GM12878 (cell line): ENCODE results near the gene CCDC141. TPM values are rescaled to one million over a fixed set of nuclear protein-coding genes. Genes with fewer than 3 reads are reported as not detected.

Experiments used
- ATAC-seq: fragments of 200-7000 bp; cut with Tn5 transposase; 3 replicates; pipeline ENCODE4 v1.9.1; 2020; ENCODE audit warnings: mild to moderate bottlenecking, moderate library complexity
- BruUV-seq: library from RNA; stranded (reverse); fragments of 400-500 nt; replicated peaks from 2 replicates; lab custom pipeline; 2021; lab: Mats Ljungman, UMichigan
- CTCF ChIA-PET: fragments of 300-600 bp; sonication (Branson Sonifier 250); formaldehyde crosslinking; extraction: SDS; loops from one replicate; lab custom pipeline; 2021; ENCODE audit warnings: inconsistent platforms; lab: Yijun Ruan, JAX
- POLR2A ChIA-PET: fragments of 350-600 bp; formaldehyde crosslinking; extraction: SDS; loops from one replicate; lab custom pipeline; 2021; ENCODE audit warnings: inconsistent platforms; lab: Charles Lee
- RAD21 ChIA-PET: fragments of 300-600 bp; sonication (Branson Sonifier 250); formaldehyde crosslinking; loops from one replicate; lab custom pipeline; 2023; ENCODE audit warnings: antibody characterized with exemption; ENCODE audit not compliant: unreplicated experiment; lab: Charles Lee
- SMC1A ChIA-PET: fragments of 300-600 bp; sonication (Branson Sonifier 250); formaldehyde crosslinking; loops from one replicate; lab custom pipeline; 2023; ENCODE audit not compliant: unreplicated experiment, uncharacterized antibody; lab: Charles Lee
- DNase-seq: peaks from one replicate; pipeline ENCODE4 v3.0.0-alpha.2; 2011; ENCODE audit warnings: low read depth, low spot score
- FAIRE-seq: peaks from 3 replicates; lab custom pipeline; 2011; peaks lifted over from hg19 to GRCh38; lab: Jason Lieb, UNC
- H2AFZ ChIP-seq: 2 replicates; pipeline ENCODE4 v1.6.0; 2011; ENCODE audit warnings: low read depth, low read length, control low read depth; ENCODE audit not compliant: control insufficient read depth
- H3K27ac ChIP-seq: 2 replicates; pipeline ENCODE4 v1.5.1; 2011; ENCODE audit warnings: control low read depth; ENCODE audit not compliant: control insufficient read depth, insufficient read depth
- H3K27me3 ChIP-seq, 2 experiments: replicated peaks in 1 of 2; 2 replicates each; pipeline versions ENCODE4 v1.6.0 to v1.6.1; 2011; ENCODE audit warnings: low read length in 1 of 2; ENCODE audit not compliant: control insufficient read depth in 2 of 2, insufficient read depth in 2 of 2
- H3K36me3 ChIP-seq, 2 experiments: 2 replicates each; pipeline ENCODE4 v1.5.1; 2011; ENCODE audit warnings: low read length in 1 of 2; ENCODE audit not compliant: control insufficient read depth in 2 of 2, insufficient read depth in 2 of 2
- H3K4me1 ChIP-seq: 2 replicates; pipeline ENCODE4 v1.6.1; 2011; ENCODE audit warnings: mild to moderate bottlenecking, low read length, moderate library complexity, mixed read lengths; ENCODE audit not compliant: control insufficient read depth, insufficient read depth
- H3K4me2 ChIP-seq: 2 replicates; pipeline ENCODE4 v1.6.0; 2011; ENCODE audit warnings: control low read depth; ENCODE audit not compliant: control insufficient read depth, insufficient read depth
- H3K4me3 ChIP-seq: fragments of 200-600 bp; sonication (generic); 2 replicates; pipeline ENCODE4 v1.5.1; 2016
- H3K79me2 ChIP-seq: 2 replicates; pipeline ENCODE4 v1.6.0; 2011; ENCODE audit warnings: low read length; ENCODE audit not compliant: control insufficient read depth, insufficient read depth
- H3K9ac ChIP-seq: 2 replicates; pipeline ENCODE4 v1.8.0; 2011; ENCODE audit warnings: low read length, control low read depth, mixed read lengths; ENCODE audit not compliant: control insufficient read depth, insufficient read depth
- H3K9me3 ChIP-seq: replicated peaks from 3 replicates; pipeline ENCODE4 v1.5.1; 2011; ENCODE audit warnings: mild to moderate bottlenecking, low read length; ENCODE audit not compliant: control insufficient read depth, insufficient read depth
- H4K20me1 ChIP-seq: 2 replicates; pipeline ENCODE4 v1.6.0; 2011; ENCODE audit not compliant: control insufficient read depth, insufficient read depth
- PML ChIP-seq: IDR thresholded peaks from 2 replicates; pipeline ENCODE4 v1.6.1; 2012; ENCODE audit warnings: low read length, inconsistent platforms
- RELB ChIP-seq: fragments of 450-650 bp; IDR thresholded peaks from 2 replicates; pipeline ENCODE4 v1.6.1; 2017; ENCODE audit warnings: low read depth, mild to moderate bottlenecking, moderate library complexity
- SREBF2 ChIP-seq: IDR thresholded peaks from 2 replicates; pipeline ENCODE4 v1.6.1; 2012; ENCODE audit warnings: mild to moderate bottlenecking, low read length
- TCF3 ChIP-seq: IDR thresholded peaks from 2 replicates; pipeline ENCODE4 v1.6.1; 2012; ENCODE audit warnings: low read depth, mild to moderate bottlenecking, low read length, borderline replicate concordance; ENCODE audit not compliant: insufficient read depth
- ZNF24 ChIP-seq: fragments of 450-650 bp; IDR thresholded peaks from 2 replicates; pipeline ENCODE4 v1.6.1; 2017; ENCODE audit warnings: antibody characterized with exemption, mild to moderate bottlenecking
- in situ Hi-C: fragments of 300-500 bp; cut with MboI; formaldehyde crosslinking; loops from 9 replicates; pipeline ENCODE4 v1.14.3; 2018; ENCODE audit warnings: mixed read lengths
- intact Hi-C: fragments of 100-400 bp; cut with micrococcal nuclease; formaldehyde crosslinking; loops from one replicate; pipeline ENCODE4 v1.14.2; 2022; ENCODE audit not compliant: unreplicated experiment
- polyA plus RNA-seq, 11 experiments: library from polyadenylated mRNA; depleted of rRNA in 4 of 11; unstranded in 6 of 11; stranded (reverse) in 5 of 11; fragments of >200 nt; fragmentation: Nextera tagmentation in 4 of 11; fragmentation: Illumina TruSeq in 1 of 11; extraction: Ambion mirVana in 4 of 11; extraction: Trizol in 1 of 11; gene quantifications; 1 replicate in 1 of 11; 2 replicates in 10 of 11; pipeline versions ENCODE4 v1.2.1 to v1.2.3, GENCODE V29; 2011 to 2016; ENCODE audit warnings: inconsistent platforms in 2 of 11, missing spikeins in 2 of 11, low read depth in 1 of 11
- total RNA-seq, 4 experiments: library from RNA; depleted of rRNA in 3 of 4; stranded (reverse); fragments of >200 nt in 3 of 4; fragmentation: Illumina TruSeq in 1 of 4; extraction: Trizol in 1 of 4; gene quantifications; 2 replicates each; pipeline versions ENCODE4 v1.2.1 to v1.2.3, GENCODE V29; 2013 to 2021

CCDC141 gene
- total and polyA plus RNA-seq, 10 of the 15 experiments (the other 5 are each of a cell fraction or from before 2014, with no cell fraction given), result 0.84 to 12.5 (median 3.6) TPM

- TF ChIP-seq RELB (no peak), SREBF2 (no peak)
Observed at GRCh38 chr2:178943745-178944144, 106.2 kb downstream of the CCDC141 start (continued).

- SMC1A ChIA-PET, result interaction anchor here (1.0 to 1.7 kb wide), 2 partner anchors 12 to 195 kb away, joined by 3 to 5 read pairs; no protein-coding TSS in a partner anchor
- no peaks in the 10 kb centered on the region for H3K36me3 ChIP-seq
- TF ChIP-seq TCF3 (no peak), ZNF24 (no peak), PML (no peak)
- no peaks in the 10 kb centered on the region for H3K79me2 ChIP-seq
- no peak overlapping the region for H3K4me2 ChIP-seq
- intact Hi-C loops (no loop called here), in situ Hi-C loops (no loop called here)
- DNase-seq, result no peak
- H3K27me3 ChIP-seq, result no peaks in the 10 kb centered on the region
- FAIRE-seq, result no peak
- POLR2A ChIA-PET, result no interaction called here
- H3K4me3 ChIP-seq, result no peak overlapping the region
- ATAC-seq, result no peak
- no peak overlapping the region for H3K27ac ChIP-seq
- CTCF ChIA-PET, result interaction anchor here (1.0 to 1.1 kb wide), 2 partner anchors 9 to 195 kb away, joined by 3 to 5 read pairs; no protein-coding TSS in a partner anchor
- BruUV-seq, result no TSS peak
- no peaks in the 10 kb centered on the region for H3K4me1 ChIP-seq
- RAD21 ChIA-PET, result no interaction called here
- no peak overlapping the region for H3K9ac ChIP-seq
- no peaks in the 10 kb centered on the region for H3K9me3 ChIP-seq
- no peak overlapping the region for H2AFZ ChIP-seq
- H4K20me1 ChIP-seq, result no peaks in the 10 kb centered on the region
Observed at GRCh38 chr2:178934571-178934970, 115.4 kb downstream of the CCDC141 start.
